IgD-negative memory B cell (primary cell): Measurements from ENCODE around the gene ZBBX. TPM values are rescaled to one million over a fixed set of nuclear protein-coding genes. Genes with fewer than 3 reads are reported as not detected.

Source experiments
- H3K27ac Mint-ChIP-seq, 3 donors: one replicate each; pipeline ENCODE4 v1.8.0; 2020 to 2022; ENCODE audit warnings: mild to moderate bottlenecking in 3 of 3, mixed read lengths in 3 of 3, moderate library complexity in 1 of 3
- H3K27me3 Mint-ChIP-seq: one replicate; pipeline ENCODE4 v1.8.0; 2021; ENCODE audit warnings: mixed read lengths
- H3K36me3 Mint-ChIP-seq: one replicate; pipeline ENCODE4 v1.8.0; 2020; ENCODE audit warnings: mild to moderate bottlenecking, mixed read lengths
- H3K4me1 Mint-ChIP-seq, 3 donors: one replicate each; pipeline ENCODE4 v1.8.0; 2020 to 2022; ENCODE audit warnings: mixed read lengths in 3 of 3, mild to moderate bottlenecking in 1 of 3
- H3K4me3 Mint-ChIP-seq, 4 donors: one replicate each; pipeline ENCODE4 v1.8.0; 2020 to 2022; ENCODE audit warnings: mild to moderate bottlenecking in 4 of 4, mixed read lengths in 4 of 4, moderate library complexity in 3 of 4
- H3K9me3 Mint-ChIP-seq, 3 donors: one replicate each; pipeline ENCODE4 v1.8.0; 2020 to 2021; ENCODE audit warnings: mixed read lengths in 3 of 3, mild to moderate bottlenecking in 1 of 3
- polyA plus RNA-seq: library from polyadenylated mRNA; unstranded; fragments of 300-500 nt; fragmentation: Illumina TruSeq; gene quantifications from one replicate; pipeline ENCODE4 v1.2.3, GENCODE V29; 2021

The ZBBX gene
- polyA plus RNA-seq, 1 donor from 2014 or later = not detected

GRCh38 chr3:167253037-167253436 is 127.1 kb downstream of the ZBBX start:
- H3K9me3 Mint-ChIP-seq = peaks cover 0 to 2% (median 0%) of the 10 kb centered on the region in 3 donors
- no peaks in the 10 kb centered on the region for H3K4me1 Mint-ChIP-seq
- H3K27ac Mint-ChIP-seq = no peak overlapping the region
- no peaks in the 10 kb centered on the region for H3K27me3 Mint-ChIP-seq
- no peaks in the 10 kb centered on the region for H3K36me3 Mint-ChIP-seq
- H3K4me3 Mint-ChIP-seq = no peak overlapping the region

DNA sequence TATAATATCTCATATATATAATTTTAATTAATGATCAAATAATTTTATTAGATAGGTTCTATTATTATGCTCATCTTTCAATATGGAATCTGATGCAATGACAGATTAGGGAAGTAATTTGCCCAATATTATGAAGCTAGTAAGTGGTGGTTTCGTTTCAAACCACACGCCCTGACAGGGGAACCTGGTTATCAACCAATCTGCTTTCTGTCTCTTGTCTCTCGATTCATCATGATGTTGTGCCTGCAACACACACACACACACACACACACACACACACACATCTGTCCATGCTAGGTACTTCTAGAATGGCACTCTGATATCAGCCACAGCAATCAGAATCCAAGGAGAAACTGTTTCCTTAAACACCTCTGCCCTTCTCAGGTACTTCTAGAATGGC is 128.4 kb downstream of the ZBBX start:
- Mint-ChIP-seq H3K4me3 (no peak overlapping the region), H3K36me3 (no peaks in the 10 kb centered on the region), H3K27ac (no peak overlapping the region), H3K27me3 (no peaks in the 10 kb centered on the region), H3K9me3 (peaks cover 0 to 4% (median 0%) of the 10 kb centered on the region in 3 donors), H3K4me1 (no peaks in the 10 kb centered on the region)

- Mint-ChIP-seq H3K27me3 (no peaks in the 10 kb centered on the region), H3K4me3 (no peak overlapping the region), H3K27ac (no peak overlapping the region), H3K4me1 (no peaks in the 10 kb centered on the region), H3K36me3 (no peaks in the 10 kb centered on the region), H3K9me3 (peaks cover 0 to 6% (median 0%) of the 10 kb centered on the region in 3 donors)
These were observed 133.8 kb downstream of the ZBBX start for GRCh38 chr3:167246252-167246651.

GRCh38 chr3:167241048-167241845 is 138.8 kb downstream of the ZBBX start:
- no peak overlapping the region for H3K4me3 Mint-ChIP-seq
- H3K27ac Mint-ChIP-seq = peak overlapping the region in 1 of 3 donors; percentile 24
- peaks cover 0 to 2% (median 0%) of the 10 kb centered on the region in 3 donors for H3K9me3 Mint-ChIP-seq
- H3K36me3 Mint-ChIP-seq = no peaks in the 10 kb centered on the region
- H3K4me1 Mint-ChIP-seq = no peaks in the 10 kb centered on the region
- no peaks in the 10 kb centered on the region for H3K27me3 Mint-ChIP-seq

DNA sequence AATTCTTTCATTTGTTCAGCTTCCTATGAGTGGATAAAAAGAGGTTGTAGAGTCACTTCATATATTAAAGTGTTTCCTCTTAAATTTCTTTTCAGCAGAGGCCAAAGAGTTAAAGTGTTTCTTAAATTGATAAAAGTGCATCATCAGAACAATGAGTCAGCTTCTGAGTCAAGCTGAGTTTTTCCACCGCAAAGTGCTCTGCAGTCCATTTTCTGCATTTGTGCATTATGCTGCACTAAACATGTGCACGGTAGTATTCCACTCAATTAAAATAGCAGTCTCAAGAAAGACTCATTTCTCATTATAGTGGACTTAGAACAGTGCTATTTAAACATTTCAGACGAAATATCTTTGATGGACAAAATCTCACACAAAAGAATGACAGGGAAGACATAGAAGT is 152.0 kb downstream of the ZBBX start:
- H3K4me1 Mint-ChIP-seq = no peaks in the 10 kb centered on the region
- H3K27ac Mint-ChIP-seq = no peak overlapping the region
- H3K27me3 Mint-ChIP-seq = no peaks in the 10 kb centered on the region
- no peak overlapping the region for H3K4me3 Mint-ChIP-seq
- no peaks in the 10 kb centered on the region for H3K36me3 Mint-ChIP-seq
- H3K9me3 Mint-ChIP-seq = peaks cover 2 to 11% (median 2%) of the 10 kb centered on the region in 3 donors

DNA sequence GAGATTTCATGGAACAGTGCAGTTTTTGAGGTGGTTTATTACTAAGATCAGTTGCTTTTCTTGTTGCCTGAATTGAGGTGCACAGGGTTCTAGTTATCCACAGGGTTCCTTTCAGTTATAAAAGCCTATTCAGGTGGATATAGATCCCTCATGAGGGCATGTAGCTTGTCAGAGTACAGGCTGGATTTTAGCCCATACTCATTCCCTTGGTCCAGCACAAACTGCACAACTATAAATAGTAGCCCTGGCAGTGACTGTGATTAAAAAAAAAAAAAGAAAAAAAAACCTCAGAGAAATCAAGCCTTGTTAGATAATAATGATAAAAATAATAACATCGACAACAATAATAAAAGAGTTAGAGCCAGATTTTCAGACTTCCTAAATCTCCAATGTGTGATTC is 154.3 kb downstream of the ZBBX start:
- H3K27me3 Mint-ChIP-seq = no peaks in the 10 kb centered on the region

GRCh38 chr3:167209011-167209410 is 171.1 kb downstream of the ZBBX start:
- Mint-ChIP-seq H3K9me3 (peaks cover 0 to 2% (median 0%) of the 10 kb centered on the region in 3 donors), H3K27ac (no peak overlapping the region), H3K4me1 (no peaks in the 10 kb centered on the region), H3K4me3 (no peak overlapping the region), H3K36me3 (no peaks in the 10 kb centered on the region), H3K27me3 (no peaks in the 10 kb centered on the region)

More for the DNA sequence above, 154.3 kb downstream of the ZBBX start:
- Mint-ChIP-seq H3K36me3 (no peaks in the 10 kb centered on the region), H3K27ac (no peak overlapping the region), H3K4me1 (no peaks in the 10 kb centered on the region), H3K9me3 (peaks cover 2 to 19% (median 2%) of the 10 kb centered on the region in 3 donors), H3K4me3 (no peak overlapping the region)

- no peaks in the 10 kb centered on the region for H3K4me1 Mint-ChIP-seq
- H3K36me3 Mint-ChIP-seq = no peaks in the 10 kb centered on the region
- H3K9me3 Mint-ChIP-seq = peaks cover 0 to 7% (median 3%) of the 10 kb centered on the region in 3 donors
- no peak overlapping the region for H3K27ac Mint-ChIP-seq
- H3K27me3 Mint-ChIP-seq = no peaks in the 10 kb centered on the region
- no peak overlapping the region for H3K4me3 Mint-ChIP-seq
These were observed 177.0 kb downstream of the ZBBX start for GRCh38 chr3:167203062-167203461.

DNA sequence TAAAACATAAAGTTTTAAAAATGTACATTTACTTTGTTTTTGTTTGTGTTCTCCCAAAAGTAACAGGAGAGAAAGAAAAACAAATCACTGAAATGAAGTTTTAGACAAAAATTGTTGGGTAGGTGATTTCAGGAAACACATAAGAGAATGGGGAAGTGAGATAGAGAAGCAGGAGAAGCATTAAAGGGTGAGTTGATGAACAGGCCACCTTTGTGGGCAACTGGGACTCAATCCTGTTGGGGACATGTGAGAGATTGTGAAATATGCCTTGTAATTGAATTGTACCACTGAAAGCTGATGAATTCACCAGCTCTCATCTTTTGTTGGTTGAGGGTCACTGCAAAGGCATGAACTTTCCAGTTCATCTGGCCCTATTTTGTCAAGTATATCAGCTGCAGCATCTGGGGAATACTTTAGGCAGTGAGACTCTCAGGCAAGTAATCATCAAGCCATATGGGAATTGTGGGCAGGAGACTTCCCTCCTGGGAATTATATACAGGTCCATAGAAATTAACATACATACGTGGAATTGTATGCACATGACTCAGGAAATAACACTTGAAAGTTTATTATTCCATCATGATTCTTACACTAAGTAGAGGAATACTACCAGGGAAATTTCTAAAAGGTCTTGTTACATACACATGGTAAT is 181.0 kb downstream of the ZBBX start:
- no peak overlapping the region for H3K27ac Mint-ChIP-seq
- peaks cover 0 to 7% (median 3%) of the 10 kb centered on the region in 3 donors for H3K9me3 Mint-ChIP-seq
- H3K4me3 Mint-ChIP-seq = no peak overlapping the region
- H3K4me1 Mint-ChIP-seq = no peaks in the 10 kb centered on the region
- no peaks in the 10 kb centered on the region for H3K36me3 Mint-ChIP-seq
- no peaks in the 10 kb centered on the region for H3K27me3 Mint-ChIP-seq

Other genes starting within 250 kb of the ZBBX start
- gene SERPINI2, start 93.7 kb upstream of the ZBBX start, polyA plus RNA-seq = not detected